SK-N-SH treated with all-trans-retinoic acid at 6 μM for 48 hours (cell line): ENCODE measurements around the gene EPHA6.

Experiments
- ARNTL ChIP-seq: fragments of 450-650 bp; formaldehyde crosslinking; IDR thresholded peaks from 2 replicates; pipeline ENCODE4 v1.5.0; 2020; ENCODE audit warnings: low read depth, mild to moderate bottlenecking, moderate library complexity, borderline replicate concordance
- ZNF565 ChIP-seq: fragments of 450-650 bp; formaldehyde crosslinking; conservative IDR thresholded peaks from 2 replicates; pipeline ENCODE4 v1.5.0; 2020; ENCODE audit warnings: low read depth, mild to moderate bottlenecking, moderate library complexity
- ZNF70 ChIP-seq: fragments of 450-650 bp; formaldehyde crosslinking; IDR thresholded peaks from 2 replicates; pipeline ENCODE4 v1.5.0; 2020; ENCODE audit warnings: mild to moderate bottlenecking, moderate library complexity
- TF ChIP-seq, protein P1 (sequence below): fragments of 250-450 bp; sonication (Bioruptor Pico); IDR thresholded peaks from 2 replicates; pipeline ENCODE4 v1.8.0; 2020; ENCODE audit warnings: mild to moderate bottlenecking, moderate library complexity, borderline replicate concordance

DNA sequence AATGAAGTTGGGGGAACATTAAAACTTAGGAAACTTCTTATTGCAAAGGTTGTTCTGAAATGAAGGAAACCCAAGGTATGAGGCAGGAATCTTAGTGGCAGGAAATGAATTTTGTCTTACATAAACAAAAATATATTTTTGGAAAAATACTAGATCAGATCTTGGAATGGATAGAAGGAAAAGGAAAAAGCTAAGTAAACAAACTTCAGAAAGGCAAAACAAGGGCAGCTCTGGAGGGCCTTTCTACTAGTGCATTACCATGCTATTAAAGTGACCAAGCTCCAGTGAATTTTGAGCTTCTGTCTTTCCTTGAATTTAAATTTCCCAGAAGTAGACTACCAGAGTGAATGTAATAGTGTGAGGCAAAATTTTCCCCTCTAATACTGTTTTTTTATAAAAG, 963.8 kb downstream of the EPHA6 start:
- TF ChIP-seq ZNF565 (CRISPR knock-in tag) (no peak), ARNTL (CRISPR knock-in tag) (no peak), ZNF70 (CRISPR knock-in tag) (no peak)
- TF ChIP-seq, protein P1, sequence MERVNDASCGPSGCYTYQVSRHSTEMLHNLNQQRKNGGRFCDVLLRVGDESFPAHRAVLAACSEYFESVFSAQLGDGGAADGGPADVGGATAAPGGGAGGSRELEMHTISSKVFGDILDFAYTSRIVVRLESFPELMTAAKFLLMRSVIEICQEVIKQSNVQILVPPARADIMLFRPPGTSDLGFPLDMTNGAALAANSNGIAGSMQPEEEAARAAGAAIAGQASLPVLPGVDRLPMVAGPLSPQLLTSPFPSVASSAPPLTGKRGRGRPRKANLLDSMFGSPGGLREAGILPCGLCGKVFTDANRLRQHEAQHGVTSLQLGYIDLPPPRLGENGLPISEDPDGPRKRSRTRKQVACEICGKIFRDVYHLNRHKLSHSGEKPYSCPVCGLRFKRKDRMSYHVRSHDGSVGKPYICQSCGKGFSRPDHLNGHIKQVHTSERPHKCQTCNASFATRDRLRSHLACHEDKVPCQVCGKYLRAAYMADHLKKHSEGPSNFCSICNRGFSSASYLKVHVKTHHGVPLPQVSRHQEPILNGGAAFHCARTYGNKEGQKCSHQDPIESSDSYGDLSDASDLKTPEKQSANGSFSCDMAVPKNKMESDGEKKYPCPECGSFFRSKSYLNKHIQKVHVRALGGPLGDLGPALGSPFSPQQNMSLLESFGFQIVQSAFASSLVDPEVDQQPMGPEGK (CRISPR knock-in tag) = no peak
